IPS-18a (cell line): ENCODE results near the gene HDAC9.

ENCODE experiments used
- H3K27ac ChIP-seq: one replicate; pipeline ENCODE4 v1.5.1; 2013; ENCODE audit warnings: low read length
- H3K27me3 ChIP-seq: one replicate; pipeline ENCODE4 v1.6.1; 2013; ENCODE audit warnings: mild to moderate bottlenecking, low read length; ENCODE audit not compliant: control insufficient read depth, insufficient read depth
- H3K36me3 ChIP-seq: one replicate; pipeline ENCODE4 v1.6.1; 2013; ENCODE audit warnings: low read depth, low read length; ENCODE audit not compliant: control insufficient read depth
- H3K4me1 ChIP-seq: one replicate; pipeline ENCODE4 v1.6.1; 2013; ENCODE audit warnings: low read depth, low read length; ENCODE audit not compliant: control insufficient read depth
- H3K4me3 ChIP-seq: one replicate; pipeline ENCODE4 v1.5.1; 2013; ENCODE audit warnings: low read length
- H3K9ac ChIP-seq: one replicate; pipeline ENCODE4 v1.6.1; 2013; ENCODE audit warnings: mild to moderate bottlenecking, low read length, moderate library complexity
- H3K9me3 ChIP-seq: one replicate; pipeline ENCODE4 v1.6.1; 2013; ENCODE audit warnings: low read depth, low read length; ENCODE audit not compliant: control insufficient read depth

HDAC9 gene

DNA sequence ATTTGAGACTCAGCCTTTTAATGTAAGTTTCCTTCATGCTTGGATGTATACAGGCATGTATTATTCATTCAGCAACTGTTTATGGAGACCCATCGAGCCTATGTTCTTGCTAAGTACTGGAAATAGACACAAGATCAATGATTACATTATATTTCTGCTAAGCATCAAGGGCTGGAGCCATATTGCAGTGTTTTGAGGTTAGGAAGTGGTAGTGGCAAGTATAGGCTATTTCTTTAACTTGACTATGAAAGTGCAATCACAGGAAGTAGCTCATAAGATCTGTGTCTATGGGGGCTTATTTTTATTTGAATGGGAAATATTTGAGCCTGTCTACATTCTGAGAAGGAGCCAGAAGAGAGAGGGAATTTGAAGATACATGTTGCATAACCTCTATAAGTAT is 123.8 kb downstream of the HDAC9 start:
- Histone ChIP-seq H3K36me3 (no peaks in the 10 kb centered on the region), H3K4me3 (no peak overlapping the region), H3K4me1 (peaks cover 7% of the 10 kb centered on the region), H3K9ac (no peak overlapping the region), H3K27ac (no peak overlapping the region), H3K9me3 (no peaks in the 10 kb centered on the region), H3K27me3 (no peaks in the 10 kb centered on the region)

DNA sequence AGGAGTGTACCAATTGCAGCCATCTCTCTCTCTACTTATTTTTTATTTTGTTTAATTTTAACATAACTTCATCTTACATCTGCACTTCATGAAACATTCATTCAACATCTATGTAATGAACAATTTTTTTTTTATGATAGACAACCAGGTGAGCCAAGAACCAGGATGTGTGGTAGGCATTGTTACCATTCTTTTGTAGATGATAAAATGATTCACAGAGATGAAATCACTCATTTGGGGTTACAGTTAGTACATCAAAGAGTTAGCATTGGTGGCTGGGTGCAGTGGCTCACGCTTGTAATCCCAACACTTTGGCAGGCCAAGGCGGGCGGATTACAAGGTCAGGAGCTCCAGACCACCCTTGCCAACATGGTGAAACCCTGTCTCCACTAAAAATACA is 127.8 kb downstream of the HDAC9 start:
- no peaks in the 10 kb centered on the region for H3K27me3 ChIP-seq
- no peaks in the 10 kb centered on the region for H3K9me3 ChIP-seq
- no peak overlapping the region for H3K9ac ChIP-seq
- no peaks in the 10 kb centered on the region for H3K36me3 ChIP-seq
- H3K27ac ChIP-seq, result no peak overlapping the region
- no peaks in the 10 kb centered on the region for H3K4me1 ChIP-seq
- no peak overlapping the region for H3K4me3 ChIP-seq

- Histone ChIP-seq H3K4me1 (no peaks in the 10 kb centered on the region), H3K9me3 (no peaks in the 10 kb centered on the region), H3K27ac (no peak overlapping the region), H3K9ac (no peak overlapping the region), H3K4me3 (no peak overlapping the region), H3K36me3 (no peaks in the 10 kb centered on the region), H3K27me3 (no peaks in the 10 kb centered on the region)
Observed at GRCh38 chr7:18624459-18624858, 128.9 kb downstream of the HDAC9 start.

GRCh38 chr7:18626086-18626485 is 130.5 kb downstream of the HDAC9 start:
- Histone ChIP-seq H3K27me3 (no peaks in the 10 kb centered on the region), H3K27ac (no peak overlapping the region), H3K4me1 (no peaks in the 10 kb centered on the region), H3K9me3 (no peaks in the 10 kb centered on the region), H3K9ac (no peak overlapping the region), H3K4me3 (no peak overlapping the region), H3K36me3 (no peaks in the 10 kb centered on the region)

DNA sequence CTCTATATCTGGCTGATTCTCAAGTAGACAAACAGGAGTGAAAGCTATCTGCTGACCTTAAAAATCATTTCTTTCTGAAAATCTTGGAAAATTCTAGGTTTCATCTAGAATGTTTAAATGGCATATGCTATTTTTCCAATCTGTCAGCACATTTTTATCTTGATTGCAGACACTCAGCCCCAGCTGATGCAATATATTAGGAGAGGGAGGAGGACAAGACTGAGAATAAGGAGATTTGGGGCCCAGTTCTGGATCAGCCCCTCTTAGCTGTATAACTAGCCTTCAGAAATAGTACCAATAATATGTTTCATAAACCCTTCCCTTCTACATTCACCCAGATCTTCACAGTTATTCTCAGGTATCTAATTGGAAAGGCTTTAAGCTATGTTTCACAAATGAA is 131.2 kb downstream of the HDAC9 start:
- no peaks in the 10 kb centered on the region for H3K36me3 ChIP-seq
- H3K27me3 ChIP-seq, result no peaks in the 10 kb centered on the region
- no peak overlapping the region for H3K9ac ChIP-seq
- no peaks in the 10 kb centered on the region for H3K9me3 ChIP-seq
- H3K4me1 ChIP-seq, result peaks cover 5% of the 10 kb centered on the region
- H3K27ac ChIP-seq, result no peak overlapping the region
- H3K4me3 ChIP-seq, result no peak overlapping the region

DNA sequence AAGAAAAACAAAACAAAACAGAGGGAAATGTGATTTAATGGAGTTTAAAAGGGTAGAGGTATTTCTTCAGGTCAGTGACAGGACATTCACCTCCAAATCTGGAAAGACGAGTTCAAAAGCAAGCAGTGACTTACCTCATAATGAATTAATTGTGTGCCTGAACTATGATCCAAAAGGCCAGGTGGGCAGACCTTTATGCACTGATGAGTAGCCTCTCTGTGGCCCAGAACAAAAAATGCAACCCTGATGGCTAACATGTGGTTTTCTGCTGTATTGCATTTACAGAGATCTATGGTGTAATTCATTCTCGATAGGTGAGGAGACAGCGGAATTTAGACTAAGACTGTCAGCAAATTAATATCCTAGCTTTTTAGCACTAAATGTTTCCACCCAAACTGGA is 142.0 kb downstream of the HDAC9 start:
- no peak overlapping the region for H3K4me3 ChIP-seq
- no peaks in the 10 kb centered on the region for H3K9me3 ChIP-seq
- H3K9ac ChIP-seq, result no peak overlapping the region
- H3K27me3 ChIP-seq, result no peaks in the 10 kb centered on the region
- H3K27ac ChIP-seq, result no peak overlapping the region
- peaks cover 3% of the 10 kb centered on the region for H3K36me3 ChIP-seq
- no peaks in the 10 kb centered on the region for H3K4me1 ChIP-seq

DNA sequence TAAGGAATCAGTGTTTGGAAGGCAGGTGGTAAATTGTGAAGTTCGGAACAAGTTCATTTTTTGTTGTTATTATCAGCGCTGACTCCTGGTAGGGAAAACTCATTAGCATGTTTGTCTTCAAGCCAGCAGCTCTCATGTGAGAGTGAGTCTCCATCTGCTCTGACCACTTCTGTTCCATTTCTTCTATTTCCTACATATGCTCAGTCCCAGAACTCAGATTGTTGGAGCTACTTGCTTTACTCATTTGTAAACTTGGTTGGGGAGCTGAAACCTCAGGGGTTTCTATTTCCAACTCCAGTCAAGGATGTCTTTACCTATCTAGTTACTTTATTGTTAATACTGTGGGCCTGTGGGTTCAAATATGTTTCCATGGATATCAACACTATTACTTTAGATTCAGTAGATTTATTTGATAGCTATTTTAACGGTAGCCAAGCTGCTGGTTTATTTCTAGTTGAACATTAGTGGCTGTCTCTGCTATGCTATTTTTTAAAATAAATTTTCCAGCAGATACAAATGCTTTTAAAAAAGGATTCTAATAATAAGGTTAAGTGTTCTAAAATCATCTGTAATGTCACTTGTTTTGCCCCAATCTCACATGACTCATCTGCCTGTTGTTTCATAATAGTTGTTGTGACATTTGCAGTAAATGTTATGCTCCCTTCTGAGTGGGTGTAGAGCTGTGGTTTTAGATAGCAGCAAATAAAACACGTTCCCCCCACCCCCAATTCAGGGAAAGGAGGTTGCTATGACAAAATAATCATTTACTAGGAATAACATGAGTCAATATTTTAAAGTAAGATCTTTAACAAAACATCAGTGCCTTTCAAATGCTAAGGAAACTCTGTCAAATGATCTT is 143.3 kb downstream of the HDAC9 start:
- Histone ChIP-seq H3K9ac (no peak overlapping the region), H3K36me3 (peaks cover 3% of the 10 kb centered on the region), H3K4me3 (no peak overlapping the region), H3K27me3 (no peaks in the 10 kb centered on the region), H3K4me1 (no peaks in the 10 kb centered on the region), H3K9me3 (no peaks in the 10 kb centered on the region), H3K27ac (no peak overlapping the region)

DNA sequence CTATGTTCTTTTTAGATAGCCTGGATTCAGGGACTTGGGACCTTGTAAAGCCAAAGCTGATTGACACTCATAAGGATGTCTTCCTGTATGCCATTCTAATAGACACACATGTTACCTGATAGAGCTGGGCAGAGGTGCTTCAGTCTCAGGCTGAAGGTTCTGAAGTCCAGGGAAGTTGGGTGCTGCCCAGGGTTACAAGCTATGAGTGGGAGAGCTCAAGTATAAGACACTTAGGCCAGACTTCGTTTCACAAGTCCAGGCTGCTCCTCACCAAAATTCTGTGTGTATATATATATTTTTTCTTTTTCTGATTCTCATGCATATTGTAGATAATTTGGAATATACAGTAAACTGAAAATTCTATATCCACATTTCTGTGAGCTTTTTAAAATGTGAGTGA is 144.2 kb downstream of the HDAC9 start:
- Histone ChIP-seq H3K9me3 (no peaks in the 10 kb centered on the region), H3K4me3 (no peak overlapping the region), H3K36me3 (peaks cover 3% of the 10 kb centered on the region), H3K27me3 (no peaks in the 10 kb centered on the region), H3K4me1 (no peaks in the 10 kb centered on the region), H3K9ac (no peak overlapping the region), H3K27ac (no peak overlapping the region)

- Histone ChIP-seq H3K4me3 (no peak overlapping the region), H3K27me3 (no peaks in the 10 kb centered on the region), H3K4me1 (no peaks in the 10 kb centered on the region), H3K36me3 (peaks cover 11% of the 10 kb centered on the region), H3K9ac (no peak overlapping the region), H3K9me3 (no peaks in the 10 kb centered on the region), H3K27ac (no peak overlapping the region)
Observed at GRCh38 chr7:18644981-18645380, 149.4 kb downstream of the HDAC9 start.

DNA sequence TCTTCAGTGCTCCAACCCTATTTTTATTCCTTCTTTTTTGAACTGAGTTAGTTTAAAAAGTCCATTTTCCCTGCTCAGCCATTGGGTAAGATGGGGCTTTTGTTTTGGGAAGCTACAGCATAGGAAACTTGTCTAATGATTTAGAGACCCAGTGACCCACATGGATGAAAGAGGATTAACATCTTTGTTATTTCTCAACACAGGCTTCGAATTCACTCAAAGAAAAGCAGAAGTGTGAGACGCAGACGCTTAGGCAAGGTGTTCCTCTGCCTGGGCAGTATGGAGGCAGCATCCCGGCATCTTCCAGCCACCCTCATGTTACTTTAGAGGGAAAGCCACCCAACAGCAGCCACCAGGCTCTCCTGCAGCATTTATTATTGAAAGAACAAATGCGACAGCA is 152.0 kb downstream of the HDAC9 start:
- Histone ChIP-seq H3K27ac (no peak overlapping the region), H3K4me3 (no peak overlapping the region), H3K4me1 (no peaks in the 10 kb centered on the region), H3K27me3 (no peaks in the 10 kb centered on the region), H3K9me3 (no peaks in the 10 kb centered on the region), H3K9ac (no peak overlapping the region), H3K36me3 (peaks cover 11% of the 10 kb centered on the region)

DNA sequence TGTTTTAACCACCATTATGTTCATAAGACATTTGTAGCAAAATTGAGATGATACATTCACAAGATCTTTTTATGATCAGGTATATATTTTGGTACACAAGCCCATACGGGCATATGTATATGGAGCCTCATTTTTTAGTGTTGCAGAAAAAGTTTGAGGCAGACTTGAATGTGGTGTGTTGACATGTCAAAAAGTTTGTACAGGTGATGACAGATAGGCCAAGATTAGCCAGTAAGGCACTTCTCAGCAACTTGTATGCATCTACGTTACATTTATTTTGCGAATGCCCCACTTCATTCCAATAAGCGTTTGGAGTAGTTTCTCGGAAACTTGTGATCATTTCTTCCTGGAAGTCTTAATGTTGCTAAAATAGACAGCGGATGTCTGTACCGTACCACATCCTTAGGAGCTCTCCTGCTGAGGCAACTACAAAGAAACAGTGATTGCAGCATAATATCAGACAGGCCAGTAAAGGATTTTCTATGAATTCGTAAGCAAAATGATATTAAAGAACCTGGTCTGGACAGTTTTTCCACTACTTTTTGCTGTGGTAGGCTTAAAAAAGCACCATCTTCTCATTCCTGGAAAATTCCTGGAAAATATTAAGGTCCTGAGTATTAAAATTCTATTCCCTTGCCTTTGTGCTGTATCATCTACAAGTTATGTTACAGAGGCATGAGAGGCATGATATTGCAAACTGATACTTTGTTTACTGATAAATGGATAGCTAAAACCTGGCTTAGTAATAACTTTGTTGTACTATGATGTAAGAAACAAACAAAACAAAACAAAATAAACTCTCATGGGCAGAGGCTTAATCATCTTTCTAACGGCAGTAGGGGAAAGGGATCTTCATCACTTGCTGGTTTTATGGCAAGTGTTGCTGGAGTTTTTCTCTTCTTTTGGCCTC is 153.6 kb downstream of the HDAC9 start:
- Histone ChIP-seq H3K4me3 (no peak overlapping the region), H3K27ac (no peak overlapping the region), H3K4me1 (no peaks in the 10 kb centered on the region), H3K36me3 (peaks cover 11% of the 10 kb centered on the region), H3K9me3 (no peaks in the 10 kb centered on the region), H3K27me3 (no peaks in the 10 kb centered on the region), H3K9ac (no peak overlapping the region)
